Measurements from ENCODE around the gene KIT.
A peak's percentile ranks its signal among the peaks of the same experiment; 100 is the strongest.
"Not testable (repeated sequence)": the region's sequence is repeated elsewhere in the genome, so short reads cannot be mapped to it uniquely, and the experiment has no call there.

Gene KIT

DNA sequence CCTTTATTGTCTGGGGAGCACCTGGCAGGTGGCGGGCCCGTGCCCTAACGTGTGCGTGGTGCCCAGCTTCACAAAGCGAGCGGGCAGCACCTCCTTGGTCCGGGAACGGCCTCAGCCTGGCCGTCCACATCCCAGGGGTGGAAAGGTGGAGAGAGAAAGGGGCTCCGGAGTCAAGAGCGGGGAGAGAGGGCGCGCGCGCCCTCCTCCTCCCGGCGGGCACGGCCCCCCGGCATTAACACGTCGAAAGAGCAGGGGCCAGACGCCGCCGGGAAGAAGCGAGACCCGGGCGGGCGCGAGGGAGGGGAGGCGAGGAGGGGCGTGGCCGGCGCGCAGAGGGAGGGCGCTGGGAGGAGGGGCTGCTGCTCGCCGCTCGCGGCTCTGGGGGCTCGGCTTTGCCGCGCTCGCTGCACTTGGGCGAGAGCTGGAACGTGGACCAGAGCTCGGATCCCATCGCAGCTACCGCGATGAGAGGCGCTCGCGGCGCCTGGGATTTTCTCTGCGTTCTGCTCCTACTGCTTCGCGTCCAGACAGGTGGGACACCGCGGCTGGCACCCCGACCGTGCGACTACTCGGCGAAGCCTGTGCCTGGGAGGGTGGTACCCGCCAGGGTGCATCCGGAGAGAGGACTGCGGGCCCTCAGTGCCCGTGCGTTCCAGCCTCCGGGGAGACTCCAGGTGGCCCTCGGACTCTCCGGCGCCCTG, at the start of gene KIT:
Gene KIT (plus strand): TSS at position 407 of the 701 bp plus-strand sequence. CDS start 58 bp downstream, at position 465.
- peak; percentile 78 for DNase-seq

DNA sequence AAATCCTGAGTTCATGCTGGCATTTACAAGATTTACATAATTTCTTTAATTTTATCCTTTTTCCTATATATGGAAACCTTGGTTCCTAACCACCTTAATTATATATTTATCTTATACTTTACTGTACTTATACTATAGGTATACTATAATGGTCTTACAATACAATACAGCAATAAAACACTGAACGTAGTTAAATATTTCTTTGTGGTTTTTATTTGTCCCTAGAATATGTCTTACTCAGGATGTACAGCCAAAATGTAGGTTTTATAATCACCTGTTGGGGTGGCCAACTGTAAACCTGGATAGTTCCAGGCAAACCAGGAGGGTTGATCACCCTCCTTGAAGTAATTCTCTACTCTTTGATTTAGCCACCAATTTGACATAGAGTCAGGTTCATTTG, 48.4 kb upstream of the KIT start:
- no peak for DNase-seq

DNA sequence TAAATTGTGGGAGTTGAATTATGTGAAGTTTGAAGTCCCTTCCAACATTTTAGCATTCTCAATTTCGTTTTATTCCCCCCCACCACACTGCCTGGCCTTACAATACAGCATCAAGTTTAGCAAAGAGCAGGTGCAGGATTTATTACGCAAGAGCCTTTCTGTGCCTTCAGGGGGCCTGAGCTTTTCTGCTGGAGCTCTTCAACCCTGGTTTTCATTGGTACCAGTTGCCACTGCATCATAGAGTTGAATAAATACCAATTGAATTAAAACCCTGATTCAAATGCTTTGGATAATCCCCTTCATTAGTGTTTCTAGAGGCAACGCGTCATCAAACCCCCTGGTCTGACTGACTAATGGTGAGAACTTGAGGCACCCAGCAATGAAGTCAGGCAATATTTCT, 43.6 kb upstream of the KIT start:
- DNase-seq, result no peak

DNA sequence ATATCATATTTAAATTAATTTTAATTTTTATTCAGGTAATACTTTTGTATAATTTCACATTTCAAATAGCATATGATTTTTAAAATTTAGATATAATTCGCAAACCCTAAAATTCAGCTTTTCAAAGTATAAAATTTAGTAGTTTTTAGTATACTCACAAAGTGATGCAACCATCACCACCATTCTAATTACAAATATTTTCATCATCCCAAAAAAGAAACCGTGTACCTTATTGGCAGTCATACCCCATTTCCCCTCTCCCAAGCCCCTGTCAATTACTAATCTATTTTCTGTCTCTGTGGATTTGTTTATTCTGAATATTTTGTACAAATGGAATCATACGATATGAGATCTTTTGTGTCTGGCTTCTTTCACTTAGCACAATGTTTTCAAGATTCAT, 37.0 kb upstream of the KIT start:
- DNase-seq, result no peak

DNA sequence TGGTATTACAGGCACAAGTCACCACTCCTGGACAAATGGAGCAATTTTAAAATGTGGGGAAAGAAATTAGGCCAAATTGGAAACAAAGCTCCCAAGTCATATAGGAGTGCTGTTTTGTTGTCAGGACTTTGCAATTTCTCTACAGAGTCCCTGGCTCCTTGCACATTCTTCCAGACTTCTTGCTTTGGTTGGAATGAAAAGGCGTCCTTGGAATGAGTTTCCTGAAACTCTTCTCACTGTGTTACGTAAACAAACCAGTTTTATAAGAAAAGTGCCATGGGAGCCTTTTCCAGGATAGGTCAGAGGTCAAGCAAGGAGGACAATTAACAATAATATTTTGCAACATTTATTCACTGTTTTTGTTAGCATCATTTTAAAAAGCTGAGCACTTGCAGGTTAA, 32.4 kb upstream of the KIT start:
- DNase-seq, result no peak

DNA sequence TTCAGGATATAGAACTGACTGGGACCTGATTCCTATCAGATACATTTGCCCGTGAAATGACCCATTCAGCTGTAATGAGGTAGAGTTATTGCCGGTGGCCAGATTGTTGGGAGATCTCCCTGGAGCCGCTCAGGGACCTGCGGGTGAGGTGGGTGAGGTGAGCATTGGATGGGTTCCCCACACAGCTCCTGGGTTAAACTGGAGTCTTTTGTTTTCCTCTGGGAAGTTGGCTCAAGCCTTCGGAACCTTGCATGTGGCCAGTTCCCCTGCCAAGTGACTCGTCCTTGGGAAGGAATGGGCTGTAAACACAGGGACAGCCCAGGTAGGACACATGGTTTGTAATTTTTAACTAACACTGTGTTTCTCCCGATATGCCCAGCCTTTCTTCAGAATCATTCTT, 31.6 kb upstream of the KIT start:
- DNase-seq, result no peak

DNA sequence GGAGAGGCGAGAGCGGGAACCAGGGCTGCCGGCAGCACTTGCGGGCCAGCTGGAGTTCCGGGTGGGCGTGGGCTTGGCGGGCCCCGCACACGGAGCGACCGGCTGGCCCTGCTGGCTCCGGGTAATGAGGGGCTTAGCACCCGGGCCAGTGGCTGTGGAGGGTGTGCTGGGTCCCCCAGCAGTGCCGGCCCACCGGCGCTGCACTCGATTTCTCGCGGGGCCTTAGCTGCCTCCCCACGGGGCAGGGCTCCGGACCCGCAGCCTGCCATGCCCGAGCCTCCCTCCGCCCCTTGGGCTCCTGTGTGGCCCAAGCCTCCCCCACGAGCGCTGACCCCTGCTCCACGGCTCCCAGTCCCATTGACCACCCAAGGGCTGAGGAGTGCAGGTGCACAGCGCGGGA, 25.2 kb upstream of the KIT start:
- DNase-seq, result no peak

DNA sequence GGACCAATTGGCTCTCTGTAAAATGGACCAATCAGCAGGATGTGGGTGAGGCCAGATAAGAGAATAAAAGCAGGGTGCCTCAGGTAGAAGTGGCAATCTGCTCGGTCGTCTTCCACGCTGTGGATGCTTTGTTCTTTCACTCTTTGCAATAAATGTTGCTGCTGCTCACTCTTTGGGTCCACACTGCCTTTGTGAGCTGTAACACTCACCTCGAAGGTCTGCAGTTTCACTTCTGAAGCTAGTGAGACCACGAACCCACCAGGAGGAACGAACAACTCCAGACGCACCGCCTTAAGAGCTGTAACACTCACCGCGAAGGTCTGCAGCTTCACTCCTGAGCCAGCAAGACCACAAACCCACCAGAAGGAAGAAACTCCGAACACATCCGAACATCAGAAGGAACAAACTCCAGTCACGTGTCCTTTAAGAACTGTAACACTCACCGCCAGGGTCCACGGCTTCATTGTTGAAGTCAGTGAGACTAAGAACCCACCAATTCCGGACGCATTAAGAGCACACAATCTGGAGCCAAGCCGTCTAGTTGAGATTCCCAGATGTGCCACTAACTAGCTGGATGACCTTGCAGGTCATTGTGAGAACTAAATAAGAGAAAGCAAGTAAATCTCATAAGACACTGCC, 24.5 kb upstream of the KIT start:
- DNase-seq, result not testable (repeated sequence)

DNA sequence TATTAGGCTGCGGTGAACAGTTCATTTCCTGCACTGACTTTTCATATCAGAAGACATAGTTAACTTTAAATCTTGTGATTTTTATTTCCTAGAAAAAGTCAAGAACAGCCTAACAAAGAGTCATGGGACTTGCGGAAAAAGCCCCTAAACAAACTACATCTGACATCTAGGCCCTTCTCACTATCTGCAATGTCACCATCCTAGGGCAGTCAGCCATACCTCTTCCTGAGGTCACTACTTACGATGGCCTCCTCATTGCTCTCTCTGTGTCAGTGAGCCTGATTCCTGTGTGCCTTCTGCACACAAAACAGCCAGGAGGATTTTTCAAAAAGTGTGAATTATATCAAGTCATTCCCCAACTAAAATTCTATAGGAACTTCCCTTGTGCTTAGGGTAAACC, 22.4 kb upstream of the KIT start:
- no peak for DNase-seq

DNA sequence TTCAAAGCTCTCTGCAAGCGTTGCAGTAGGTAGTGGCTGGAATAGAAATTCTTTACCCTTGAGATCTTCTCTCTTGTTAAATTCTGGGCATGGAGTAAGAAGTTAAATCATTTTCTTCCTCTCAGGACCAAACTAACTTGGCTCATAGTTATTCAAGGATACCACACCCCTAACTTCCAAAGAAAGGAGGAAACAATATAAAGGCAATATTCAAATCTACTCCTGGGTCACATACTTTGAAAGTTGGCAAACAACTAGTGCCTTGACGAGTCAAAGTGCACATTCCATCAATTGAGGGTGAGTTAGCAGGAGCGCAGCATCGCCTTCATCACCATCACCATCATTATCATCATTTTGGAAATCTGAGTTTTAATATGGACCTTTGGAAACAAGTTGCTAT, 20.4 kb upstream of the KIT start:
- DNase-seq, result no peak

DNA sequence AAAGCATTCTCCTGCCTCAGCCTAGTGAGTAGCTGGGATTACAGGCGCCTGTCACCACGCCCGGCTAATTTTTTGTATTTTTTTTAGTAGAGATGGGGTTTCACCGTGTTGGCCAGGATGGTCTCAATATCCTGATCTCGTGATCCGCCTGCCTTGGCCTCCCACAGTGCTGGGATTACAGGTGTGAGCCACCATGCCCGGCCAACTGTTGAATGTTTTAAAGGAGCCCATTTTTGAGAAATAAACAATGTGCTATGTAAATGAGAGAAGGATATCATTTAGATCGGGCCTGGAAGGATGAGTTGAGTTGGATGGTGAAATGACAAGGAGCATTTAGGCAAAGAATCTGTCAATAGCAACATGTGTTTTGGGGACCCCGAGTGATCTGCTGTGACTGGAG, 16.7 kb upstream of the KIT start:
- not testable (repeated sequence) for DNase-seq

DNA sequence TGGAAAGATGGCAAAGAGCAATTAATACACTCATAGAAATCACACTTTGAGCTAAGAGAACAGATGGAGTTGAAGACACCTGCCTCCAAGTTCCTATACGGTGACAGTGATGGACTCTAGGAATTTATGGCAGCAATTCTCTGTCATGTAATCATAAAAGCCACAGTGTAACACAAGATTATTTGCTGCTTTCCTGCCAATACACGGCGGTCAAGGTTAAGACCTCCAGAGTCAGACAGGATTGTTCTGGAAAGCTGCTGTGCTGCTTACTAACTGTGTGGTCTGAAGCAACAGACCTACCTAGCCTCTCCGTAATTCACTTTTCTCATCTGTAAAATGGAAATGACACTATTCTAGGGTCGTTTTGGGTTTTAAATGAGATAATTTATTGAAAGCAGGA, 14.6 kb upstream of the KIT start:
- DNase-seq, result no peak

DNA sequence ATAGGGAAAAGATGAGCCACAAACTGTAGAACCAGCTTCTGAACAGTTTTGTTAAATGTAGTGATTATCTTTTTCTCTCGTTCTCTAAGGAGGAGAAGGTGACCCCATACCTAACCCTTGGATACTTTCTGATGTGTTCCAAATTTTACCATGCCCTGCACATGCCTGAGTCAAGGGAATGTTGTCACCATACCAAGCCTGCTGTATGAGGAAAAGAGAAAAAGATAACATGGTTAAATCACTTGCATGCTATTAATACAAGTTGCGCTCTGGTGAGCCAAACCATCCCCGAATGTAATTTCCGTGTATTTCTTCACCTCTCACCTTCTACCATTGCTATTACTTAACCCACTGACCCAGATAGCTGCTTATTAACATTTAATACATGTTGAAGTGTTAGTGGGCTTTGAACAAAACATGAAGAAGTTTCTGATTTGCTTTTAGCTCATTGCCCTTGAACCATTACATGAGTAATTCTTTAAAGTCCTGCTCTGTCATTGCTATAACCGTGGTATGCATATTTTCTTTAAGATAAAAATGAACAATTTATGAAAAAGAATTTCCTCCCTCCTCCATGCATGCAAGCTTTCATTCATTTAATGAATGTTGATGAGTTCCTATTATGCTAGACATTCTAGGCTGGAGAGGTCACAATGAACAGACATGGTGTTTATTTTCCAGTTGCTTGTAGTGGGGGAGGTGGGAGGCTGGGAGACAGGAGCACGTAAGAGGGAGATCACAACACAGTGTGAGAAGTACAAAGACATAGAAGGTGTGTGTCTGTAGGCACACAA, 13.6 kb upstream of the KIT start:
- no peak for DNase-seq

DNA sequence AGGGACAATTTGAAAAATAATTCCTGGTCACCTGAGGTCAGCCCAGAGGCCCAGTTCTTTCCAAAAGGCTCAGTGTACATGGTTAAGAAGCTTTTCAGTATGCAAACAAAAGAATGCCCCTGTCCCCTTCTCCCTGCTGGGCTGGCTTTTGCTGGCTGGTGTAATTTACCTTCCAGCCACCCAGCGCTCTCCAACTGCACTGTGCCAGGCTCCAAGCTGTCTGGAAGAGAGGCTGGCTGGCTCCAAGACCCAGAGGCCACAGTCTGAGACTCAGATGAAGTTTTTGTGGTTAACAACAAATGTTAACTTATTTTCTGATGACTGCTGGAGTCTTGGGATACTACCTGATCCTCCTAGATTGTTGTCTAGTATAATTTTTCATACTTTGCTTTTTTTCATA, 11.9 kb upstream of the KIT start:
- DNase-seq, result no peak

DNA sequence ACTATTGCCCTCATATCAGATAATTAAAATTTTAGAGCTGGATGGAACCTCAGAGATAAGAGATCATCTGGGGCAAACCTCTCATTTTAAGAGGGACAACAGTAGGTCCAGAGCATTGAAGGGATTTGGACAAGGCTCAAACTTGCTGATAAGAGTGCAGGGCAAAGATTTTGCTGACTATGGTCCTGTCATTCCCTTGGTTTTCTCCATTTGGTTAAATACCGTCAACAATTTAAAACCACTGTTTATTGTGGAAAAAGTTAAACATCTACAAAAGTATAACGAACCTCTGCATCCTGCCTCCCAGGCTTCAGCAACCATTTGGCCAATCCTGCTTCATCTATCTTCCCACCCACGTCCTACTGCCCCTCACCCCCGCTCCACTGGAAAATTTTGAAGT, 10.7 kb upstream of the KIT start:
- no peak for DNase-seq

DNA sequence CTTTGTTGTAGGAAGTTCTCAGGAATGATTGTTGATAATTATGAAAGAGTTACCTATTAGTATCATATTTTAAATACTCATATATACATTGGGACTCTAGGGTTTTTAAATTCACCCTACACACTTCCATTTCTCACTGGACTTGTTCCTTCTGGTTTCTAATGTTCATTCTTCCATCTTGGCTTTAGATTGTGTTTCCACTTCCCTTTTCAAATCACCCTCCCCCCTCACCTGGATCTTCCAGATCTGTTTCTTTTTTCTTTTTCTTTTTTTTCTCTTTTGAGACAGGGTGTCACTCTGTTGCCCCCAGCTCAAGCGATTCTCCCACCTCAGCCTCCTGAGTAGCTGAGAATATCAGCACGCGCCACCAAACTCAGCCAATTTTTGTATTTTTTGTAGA, 6.7 kb upstream of the KIT start:
- no peak for DNase-seq

DNA sequence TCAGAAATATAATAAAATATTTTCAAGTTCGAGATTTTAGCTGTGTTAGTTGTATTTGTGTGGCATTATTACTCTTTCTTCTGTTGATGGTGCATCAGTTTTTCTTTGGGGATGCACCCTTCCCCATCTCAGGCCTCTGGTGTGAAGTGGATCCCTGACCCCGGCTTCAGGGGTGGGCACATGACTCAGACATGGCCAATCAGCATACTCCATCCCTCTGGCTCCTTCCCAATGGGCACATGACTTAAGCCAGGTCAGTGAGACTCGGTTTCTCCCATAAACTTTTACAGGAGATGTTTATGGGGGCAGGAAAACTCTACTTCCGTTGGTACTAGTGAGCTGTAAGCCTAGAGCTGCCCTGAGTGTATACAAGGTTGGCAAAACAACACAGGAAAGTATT, 3.0 kb upstream of the KIT start:
- DNase-seq, result no peak

DNA sequence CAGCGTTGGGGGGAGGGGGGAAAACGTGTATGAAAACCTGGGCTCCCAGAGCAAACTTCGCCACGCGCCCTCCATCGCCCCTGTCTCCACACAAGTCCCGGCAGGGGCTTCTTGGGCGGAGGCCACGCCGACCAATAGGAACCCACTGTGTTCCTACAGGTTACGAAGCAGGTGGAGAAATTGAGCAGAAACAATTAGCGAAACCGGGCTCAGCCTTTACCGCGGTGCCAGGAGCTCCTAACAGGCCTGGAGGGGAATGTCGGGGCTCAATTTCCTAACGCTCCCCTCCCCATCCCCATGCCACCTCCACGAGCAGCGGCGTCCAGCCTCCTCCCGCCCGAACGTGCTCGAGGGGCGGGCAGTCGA, 589 bp upstream of the KIT start:
- DNase-seq, result no peak

DNA sequence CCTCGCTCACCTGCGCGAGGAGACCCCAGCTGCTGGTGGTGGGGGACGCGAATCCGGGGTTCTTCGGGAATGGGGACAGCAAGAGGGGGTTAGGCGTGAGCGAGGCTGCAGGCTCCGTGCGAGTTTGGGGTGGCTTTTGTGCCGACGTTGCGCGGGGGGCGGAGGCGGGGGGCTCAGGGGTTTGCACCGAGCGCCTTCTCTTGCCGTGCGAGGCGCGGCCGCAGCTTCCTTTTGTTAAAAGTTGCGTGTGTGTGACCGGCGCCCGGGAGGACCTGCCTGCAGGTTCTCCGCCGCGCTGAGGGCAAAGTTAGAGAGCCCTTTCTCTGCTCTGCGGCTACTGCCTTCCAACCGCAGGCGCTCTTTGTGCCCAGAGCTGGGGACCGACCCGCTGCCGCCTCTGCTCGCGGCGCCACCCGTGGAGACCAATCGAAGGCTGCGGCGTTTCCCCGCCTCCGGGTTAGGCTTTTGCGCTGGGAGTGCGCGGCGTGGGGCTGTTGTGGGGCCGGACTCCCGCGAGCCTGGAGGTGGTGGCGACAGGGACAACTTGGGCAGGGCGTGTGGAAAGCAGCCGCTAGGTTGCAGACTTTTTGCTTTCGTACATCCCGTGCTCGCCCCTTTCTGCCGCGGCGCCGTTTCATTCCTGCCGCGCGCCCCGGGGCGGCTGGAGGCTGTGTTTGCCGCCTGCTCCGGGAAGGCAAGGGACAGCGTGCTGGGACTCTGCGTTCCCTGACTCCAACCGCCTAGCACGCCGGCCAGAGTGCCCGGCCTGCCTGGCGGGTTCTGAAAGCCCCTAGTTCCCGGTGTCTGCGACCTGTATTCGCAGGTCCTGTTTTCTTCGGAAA, 716 bp downstream of the KIT start:
- DNase-seq, result peak; percentile 63

DNA sequence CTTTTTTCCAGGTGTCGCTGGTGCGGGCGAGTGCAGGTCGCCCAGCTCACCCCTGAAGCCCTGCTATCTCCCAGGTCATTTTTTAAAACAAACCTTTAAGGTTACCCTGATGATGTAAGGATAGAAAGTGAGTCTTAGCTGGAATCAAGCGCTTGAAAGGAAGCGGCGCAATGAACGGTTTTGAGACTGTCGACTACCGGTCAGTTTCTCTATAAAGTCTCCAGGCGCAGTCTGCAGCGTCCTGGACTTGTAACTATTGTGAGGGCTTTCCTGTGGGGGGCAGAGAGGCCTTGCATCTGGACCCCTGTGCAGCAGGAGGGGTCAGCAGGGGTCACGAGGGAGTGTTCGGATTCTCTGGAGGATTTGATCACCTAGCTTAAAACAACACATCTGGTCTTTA, 1.6 kb downstream of the KIT start:
- DNase-seq, result peak; percentile 39

DNA sequence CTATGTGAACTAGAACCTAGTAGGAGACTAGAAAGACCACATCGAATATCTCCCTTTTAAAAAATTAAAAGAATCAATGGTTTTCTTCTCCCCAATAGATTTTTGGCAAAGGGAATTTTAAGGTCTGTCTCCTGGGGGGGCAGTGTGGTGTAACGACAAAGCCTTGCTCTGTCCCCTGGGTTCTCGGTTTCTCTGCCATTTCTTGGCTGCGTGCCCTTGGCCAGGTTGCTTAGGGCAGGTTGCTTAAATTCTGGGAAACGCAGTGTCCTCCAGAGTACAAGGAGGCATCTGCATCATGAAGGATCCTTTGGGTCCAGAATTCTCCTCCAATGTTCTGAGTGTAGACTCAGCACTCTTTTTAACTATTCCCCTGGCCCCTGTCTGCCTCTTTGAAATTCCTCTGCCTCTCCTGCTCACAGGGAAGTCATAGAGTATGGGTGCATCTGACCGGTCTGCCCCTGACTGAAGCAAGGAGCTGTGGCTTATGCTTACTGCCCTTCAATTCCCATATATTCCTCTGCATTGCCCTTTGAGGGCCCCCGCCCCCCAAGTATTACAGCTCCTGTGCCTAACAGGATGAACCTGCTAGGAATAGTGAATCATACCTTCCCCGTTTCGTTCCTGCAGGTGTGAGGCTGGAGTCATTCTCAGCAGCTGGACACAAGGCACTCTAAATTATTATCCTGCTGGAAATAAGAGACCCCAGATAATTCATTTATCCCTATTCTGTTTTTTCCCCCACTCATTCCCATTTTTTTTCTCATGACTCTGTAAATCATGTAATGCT, 2.2 kb downstream of the KIT start:
- no peak for DNase-seq

DNA sequence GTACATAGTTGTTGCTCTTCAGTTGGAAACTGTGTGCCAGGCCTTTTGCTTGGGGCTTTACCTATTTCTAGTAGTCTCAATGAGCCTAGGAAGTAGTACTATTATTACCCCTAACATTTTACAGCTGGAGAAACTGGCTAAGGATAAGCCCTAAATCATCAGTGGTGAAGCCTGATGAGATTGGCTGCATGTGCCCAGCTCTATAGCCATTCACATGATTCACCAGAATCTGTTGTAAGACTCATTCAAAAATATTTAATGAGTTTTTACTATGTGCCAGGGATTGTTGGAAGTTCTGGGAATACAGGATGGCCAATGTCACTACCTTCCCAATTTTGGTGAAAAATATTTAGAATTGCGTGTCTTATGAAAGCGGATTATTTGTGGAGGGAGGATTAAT, 2.8 kb downstream of the KIT start:
- DNase-seq, result no peak

DNA sequence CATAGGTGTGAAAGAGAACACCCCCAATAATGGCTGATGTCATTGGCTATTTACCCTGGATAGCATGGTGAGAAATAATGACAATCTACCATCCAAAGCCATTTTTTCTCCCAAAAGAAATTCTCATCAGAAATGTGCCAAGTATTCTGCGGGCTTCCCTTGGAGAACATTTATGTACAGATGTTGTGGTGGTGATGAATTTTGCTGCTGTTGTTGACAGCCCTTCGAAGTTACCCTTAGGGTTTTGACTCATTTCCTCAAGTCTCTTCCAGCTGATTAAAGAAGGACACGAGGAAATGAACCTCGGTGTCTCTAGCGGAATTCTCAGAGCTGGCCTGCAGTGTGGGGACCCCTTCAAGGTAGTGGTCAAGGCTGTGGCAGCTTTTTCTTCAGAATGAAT, 3.4 kb downstream of the KIT start:
- no peak for DNase-seq

All from left hindlimb (tissue), 1 donor.